ENCODE data around the gene MATN1.

Gene MATN1

DNA sequence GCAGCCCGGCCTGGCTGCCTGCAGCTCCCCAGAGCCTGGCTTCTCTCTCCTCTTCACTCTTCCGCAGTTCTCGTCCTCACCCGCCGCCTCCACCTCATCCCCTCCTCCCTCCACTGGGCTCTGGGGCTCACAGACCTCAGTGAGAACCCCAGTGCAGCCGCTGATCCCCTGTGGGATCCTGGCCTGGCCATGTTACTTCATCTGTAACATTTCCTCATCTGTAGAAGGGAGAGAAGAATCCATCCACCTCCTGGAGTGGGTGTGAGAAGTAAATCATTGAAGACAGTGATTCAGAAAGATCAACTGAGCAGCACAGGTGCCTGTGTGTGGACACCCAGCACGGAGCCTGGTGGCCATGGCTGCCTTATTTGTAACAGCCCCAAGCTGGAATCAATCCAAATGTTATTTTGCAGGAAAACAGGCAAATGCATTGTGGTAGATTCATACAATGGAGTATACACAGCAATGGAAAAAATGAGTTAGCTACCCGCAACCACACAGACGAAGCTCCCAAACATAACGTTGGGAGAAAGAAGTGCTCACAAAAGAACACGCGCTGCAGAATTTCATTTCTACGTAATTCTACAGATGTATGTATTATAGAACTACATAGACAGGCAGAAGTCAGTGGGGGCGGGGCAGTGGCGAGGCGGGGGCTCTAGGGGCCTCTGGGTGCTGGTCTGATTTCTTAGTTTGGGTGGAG, 25.5 kb upstream of the MATN1 start:
- H3K9me3 ChIP-seq (ENCODE audit: low read depth, low read length), result no peaks in the 10 kb centered on the region
- no peaks in the 10 kb centered on the region for H3K36me3 ChIP-seq (ENCODE audit: insufficient read depth, low read length)
- no peak overlapping the region for H3K27ac ChIP-seq
- DNase-seq (ENCODE audit: low read depth, low spot score), result no peak
- no peak overlapping the region for H3K9ac ChIP-seq (ENCODE audit: insufficient read length)
- no peak for TF ChIP-seq EZH2 (IDR thresholded peaks at IDR 0.05)
- no peak for TF ChIP-seq POLR2AphosphoS5 (IDR thresholded peaks at IDR 0.05; ENCODE audit: borderline replicate concordance, low read depth, low read length)
- no peak overlapping the region for H3K4me3 ChIP-seq

DNA sequence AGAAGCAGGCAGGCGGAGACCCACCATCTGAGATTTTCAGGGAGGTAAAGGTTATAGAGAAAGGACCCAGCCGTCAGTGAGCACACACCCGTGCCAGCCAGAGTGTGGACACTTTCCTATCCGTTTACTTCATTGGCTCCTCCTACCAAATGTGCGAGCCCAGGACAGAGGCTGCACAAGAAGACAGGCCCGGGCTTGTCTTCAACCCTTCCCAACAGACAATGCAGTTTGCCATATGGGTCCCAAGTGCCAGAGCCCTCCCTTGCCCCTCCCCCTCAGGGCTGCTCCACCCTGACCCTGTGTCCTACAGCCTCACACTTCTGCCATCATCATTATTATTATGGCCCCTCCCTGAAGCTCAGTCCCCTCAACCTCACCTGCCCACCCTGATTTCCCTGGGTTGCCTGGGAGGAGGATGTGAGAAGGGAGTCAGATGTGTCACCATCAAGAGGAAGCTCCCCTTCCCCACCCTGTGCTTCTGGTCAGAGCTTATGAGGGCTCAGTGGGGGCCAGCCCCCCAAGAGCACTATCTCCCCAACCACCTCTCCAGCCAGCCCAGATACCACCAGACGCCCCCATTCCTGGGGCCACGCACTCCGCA, 24.8 kb upstream of the MATN1 start:
- Histone ChIP-seq H3K9me3 (ENCODE audit: low read depth, low read length) (no peaks in the 10 kb centered on the region), H3K4me3 (no peak overlapping the region), H3K27ac (no peak overlapping the region), H3K9ac (ENCODE audit: insufficient read length) (no peak overlapping the region), H3K36me3 (ENCODE audit: insufficient read depth, low read length) (no peaks in the 10 kb centered on the region)
- no peak for TF ChIP-seq FOXP2 (optimal IDR thresholded peaks at IDR 0.05; ENCODE audit: control extremely low read depth, extremely low read length, insufficient read depth)
- no peak for TF ChIP-seq EZH2 (IDR thresholded peaks at IDR 0.05)
- no peak for DNase-seq (ENCODE audit: low read depth, low spot score)

- Histone ChIP-seq H3K36me3 (ENCODE audit: insufficient read depth, low read length) (no peaks in the 10 kb centered on the region), H3K4me3 (no peak overlapping the region), H3K9ac (ENCODE audit: insufficient read length) (no peak overlapping the region), H3K27ac (no peak overlapping the region), H3K9me3 (ENCODE audit: low read depth, low read length) (no peaks in the 10 kb centered on the region)
- no peak for DNase-seq (ENCODE audit: low read depth, low spot score)
- TF ChIP-seq POLR2AphosphoS5 (IDR thresholded peaks at IDR 0.05; ENCODE audit: borderline replicate concordance, low read depth, low read length), result no peak
- TF ChIP-seq FOXP2 (optimal IDR thresholded peaks at IDR 0.05; ENCODE audit: control extremely low read depth, extremely low read length, insufficient read depth), result no peak
- TF ChIP-seq EZH2 (IDR thresholded peaks at IDR 0.05), result no peak
Measured at GRCh38 chr1:30747033-30748008, 23.9 kb upstream of the MATN1 start.

GRCh38 chr1:30746212-30747032, 23.0 kb upstream of the MATN1 start:
- TF ChIP-seq EZH2 (IDR thresholded peaks at IDR 0.05) (no peak), POLR2AphosphoS5 (IDR thresholded peaks at IDR 0.05; ENCODE audit: borderline replicate concordance, low read depth, low read length) (no peak), FOXP2 (optimal IDR thresholded peaks at IDR 0.05; ENCODE audit: control extremely low read depth, extremely low read length, insufficient read depth) (no peak)
- Histone ChIP-seq H3K4me3 (no peak overlapping the region), H3K36me3 (ENCODE audit: insufficient read depth, low read length) (no peaks in the 10 kb centered on the region), H3K27ac (no peak overlapping the region), H3K9ac (ENCODE audit: insufficient read length) (no peak overlapping the region), H3K9me3 (ENCODE audit: low read depth, low read length) (no peaks in the 10 kb centered on the region)
- no peak for DNase-seq (ENCODE audit: low read depth, low spot score)

DNA sequence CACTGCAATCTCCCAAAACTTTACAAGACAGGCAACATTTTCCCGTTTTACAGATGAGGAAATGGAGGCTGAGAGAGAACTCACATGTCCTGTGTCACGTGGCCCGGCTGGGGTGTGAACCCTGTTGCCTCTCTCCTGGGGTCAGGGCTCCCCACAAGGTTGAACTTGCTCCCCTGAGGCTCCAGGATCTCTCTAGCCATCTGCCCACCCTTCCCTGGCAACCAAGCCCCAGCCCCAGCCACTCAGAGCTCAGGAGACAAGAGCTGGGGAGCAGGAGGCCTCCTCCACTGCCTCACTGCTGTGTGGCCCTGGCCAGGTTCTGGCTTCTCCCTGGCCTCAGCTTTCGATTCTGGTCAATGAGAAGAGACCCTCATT, 22.4 kb upstream of the MATN1 start:
- H3K9me3 ChIP-seq (ENCODE audit: low read depth, low read length), result no peaks in the 10 kb centered on the region
- DNase-seq (ENCODE audit: low read depth, low spot score), result no peak
- no peak overlapping the region for H3K4me3 ChIP-seq
- H3K9ac ChIP-seq (ENCODE audit: insufficient read length), result no peak overlapping the region
- TF ChIP-seq POLR2AphosphoS5 (IDR thresholded peaks at IDR 0.05; ENCODE audit: borderline replicate concordance, low read depth, low read length) (no peak), FOXP2 (optimal IDR thresholded peaks at IDR 0.05; ENCODE audit: control extremely low read depth, extremely low read length, insufficient read depth) (no peak), EZH2 (IDR thresholded peaks at IDR 0.05) (no peak)
- H3K36me3 ChIP-seq (ENCODE audit: insufficient read depth, low read length), result no peaks in the 10 kb centered on the region
- no peak overlapping the region for H3K27ac ChIP-seq

DNA sequence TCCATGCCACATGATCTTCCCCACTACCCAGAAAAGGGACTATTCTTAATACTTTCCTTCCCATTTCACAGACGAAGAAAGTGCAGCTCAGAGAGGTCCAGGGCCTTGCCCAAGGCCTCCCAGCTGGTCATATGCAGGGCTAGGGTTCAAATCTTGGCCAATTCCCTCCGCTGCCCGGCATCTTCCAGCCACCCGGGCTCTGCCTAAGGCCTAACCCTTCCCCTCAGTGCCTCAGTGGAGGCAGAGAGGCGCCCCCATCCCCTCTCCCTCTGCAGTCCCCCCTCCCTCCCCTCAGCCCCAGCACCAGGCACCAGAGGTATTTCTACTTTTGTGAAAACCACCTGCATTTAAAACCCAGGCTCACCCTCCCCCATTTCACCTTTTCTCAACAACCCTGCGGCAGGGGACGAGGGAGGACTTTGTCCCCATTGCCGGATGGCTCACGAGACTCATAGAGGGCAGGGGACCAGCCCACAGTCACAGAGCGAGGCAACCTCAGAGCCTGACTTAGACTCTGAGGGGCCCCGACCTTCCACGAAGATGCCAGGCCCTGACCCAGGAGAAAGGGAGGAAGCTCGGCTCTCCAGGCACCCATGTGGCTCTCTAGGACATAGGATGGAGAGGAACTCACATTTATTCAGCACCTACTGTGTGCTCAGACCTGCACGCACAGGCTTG, 21.9 kb upstream of the MATN1 start:
- H3K9ac ChIP-seq (ENCODE audit: insufficient read length), result no peak overlapping the region

GRCh38 chr1:30744060-30744756, 20.8 kb upstream of the MATN1 start:
- Histone ChIP-seq H3K36me3 (ENCODE audit: insufficient read depth, low read length) (no peaks in the 10 kb centered on the region), H3K4me3 (no peak overlapping the region), H3K9me3 (ENCODE audit: low read depth, low read length) (no peaks in the 10 kb centered on the region), H3K9ac (ENCODE audit: insufficient read length) (no peak overlapping the region), H3K27ac (no peak overlapping the region)
- no peak for DNase-seq (ENCODE audit: low read depth, low spot score)
- no peak for TF ChIP-seq EZH2 (IDR thresholded peaks at IDR 0.05)
- no peak for TF ChIP-seq POLR2AphosphoS5 (IDR thresholded peaks at IDR 0.05; ENCODE audit: borderline replicate concordance, low read depth, low read length)
- no peak for TF ChIP-seq FOXP2 (optimal IDR thresholded peaks at IDR 0.05; ENCODE audit: control extremely low read depth, extremely low read length, insufficient read depth)

More for the DNA sequence above, 21.9 kb upstream of the MATN1 start:
- H3K36me3 ChIP-seq (ENCODE audit: insufficient read depth, low read length), result no peaks in the 10 kb centered on the region
- no peak for DNase-seq (ENCODE audit: low read depth, low spot score)
- H3K27ac ChIP-seq, result no peak overlapping the region
- no peak for TF ChIP-seq EZH2 (IDR thresholded peaks at IDR 0.05)
- TF ChIP-seq POLR2AphosphoS5 (IDR thresholded peaks at IDR 0.05; ENCODE audit: borderline replicate concordance, low read depth, low read length), result no peak
- TF ChIP-seq FOXP2 (optimal IDR thresholded peaks at IDR 0.05; ENCODE audit: control extremely low read depth, extremely low read length, insufficient read depth), result no peak
- no peak overlapping the region for H3K4me3 ChIP-seq
- no peaks in the 10 kb centered on the region for H3K9me3 ChIP-seq (ENCODE audit: low read depth, low read length)
